ENCODE data around the gene USP12.
"Not testable (repeated sequence)": the region's sequence is repeated elsewhere in the genome, so short reads cannot be mapped to it uniquely, and the experiment has no call there.

Gene USP12

GRCh38 chr13:27073186-27073585 lies 98.4 kb downstream of the USP12 start:
- no peak for DNase-seq (ENCODE audit: low spot score)

DNA sequence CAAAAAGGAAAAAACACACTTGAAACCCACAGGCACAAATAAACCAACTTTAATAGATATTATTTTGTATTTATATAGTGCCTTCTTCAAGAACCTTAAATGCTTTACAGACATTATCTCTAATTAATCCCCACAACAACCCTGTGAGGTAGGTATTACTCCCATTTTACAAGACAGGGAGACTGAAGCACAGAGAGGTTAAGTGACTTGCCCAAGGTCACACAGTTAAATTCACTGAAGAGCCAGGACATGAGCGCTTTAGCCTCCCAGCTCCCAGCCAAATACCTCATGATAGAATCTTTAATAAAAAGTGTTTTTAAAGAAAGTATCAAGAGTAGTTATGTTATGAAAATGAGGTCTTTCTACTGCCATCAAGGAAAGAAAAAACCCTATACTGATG lies 105.5 kb downstream of the USP12 start:
- DNase-seq (ENCODE audit: low spot score), result not testable (repeated sequence)

GRCh38 chr13:27065582-27065981 lies 106.0 kb downstream of the USP12 start:
- DNase-seq (ENCODE audit: low spot score), result no peak

- DNase-seq (ENCODE audit: low spot score), result no peak
Observed at GRCh38 chr13:27064252-27064995, 107.2 kb downstream of the USP12 start.

GRCh38 chr13:27057817-27058216 lies 113.8 kb downstream of the USP12 start:
- no peak for DNase-seq (ENCODE audit: low spot score)

DNA sequence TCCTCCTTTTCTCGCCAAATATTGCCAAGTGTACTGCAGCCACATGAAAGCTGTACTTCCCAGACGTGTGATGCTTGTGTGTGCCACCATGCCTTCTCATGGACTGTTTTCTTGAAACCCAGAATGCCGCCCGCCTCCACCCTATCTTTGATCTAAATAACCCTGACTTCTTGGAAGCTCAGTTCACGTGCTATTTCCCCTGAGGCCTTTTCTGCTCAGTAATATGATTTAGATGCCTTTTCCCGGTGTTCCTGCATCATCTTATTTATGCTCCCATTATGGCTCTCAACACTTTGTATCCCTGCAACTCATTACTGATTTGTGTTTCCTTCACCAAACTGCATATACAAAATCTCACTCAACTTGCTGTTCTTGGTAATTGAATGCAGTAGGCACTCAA lies 116.1 kb downstream of the USP12 start:
- no peak for DNase-seq (ENCODE audit: low spot score)

- no peak for DNase-seq (ENCODE audit: low spot score)
Observed at GRCh38 chr13:27054760-27055159, 116.9 kb downstream of the USP12 start.

- DNase-seq (ENCODE audit: low spot score), result no peak
Observed at GRCh38 chr13:27053902-27054595, 117.6 kb downstream of the USP12 start.

- no peak for DNase-seq (ENCODE audit: low spot score)
Observed at GRCh38 chr13:27053210-27053884, 118.3 kb downstream of the USP12 start.

GRCh38 chr13:27052551-27053208 lies 118.9 kb downstream of the USP12 start:
- DNase-seq (ENCODE audit: low spot score), result no peak

- no peak for DNase-seq (ENCODE audit: low spot score)
Observed at GRCh38 chr13:27047081-27047480, 124.5 kb downstream of the USP12 start.

- no peak for DNase-seq (ENCODE audit: low spot score)
Observed at GRCh38 chr13:27044837-27045570, 126.6 kb downstream of the USP12 start.

DNA sequence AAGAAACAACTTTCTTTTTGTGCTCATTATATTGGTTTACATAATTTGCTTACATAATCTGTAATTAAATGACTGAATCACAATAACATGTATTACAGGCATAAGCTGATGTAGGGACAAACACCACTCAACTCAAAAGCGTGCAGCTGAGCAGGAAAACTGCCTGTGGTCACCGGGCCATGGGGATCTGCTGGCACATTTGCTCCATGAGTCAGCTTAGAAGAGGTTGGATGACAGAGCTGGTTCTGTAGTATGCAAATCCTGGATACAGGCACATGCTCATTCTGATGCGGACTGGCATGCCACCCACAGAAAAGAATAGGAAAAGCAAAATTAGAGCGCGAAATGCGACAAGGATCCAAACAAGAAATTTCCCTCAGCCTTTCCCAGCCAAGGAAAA lies 128.6 kb downstream of the USP12 start:
- peak; percentile 87 for DNase-seq (ENCODE audit: low spot score)

GRCh38 chr13:27041341-27041740 lies 130.3 kb downstream of the USP12 start:
- no peak for DNase-seq (ENCODE audit: low spot score)

GRCh38 chr13:27040826-27041108 lies 130.8 kb downstream of the USP12 start:
- DNase-seq (ENCODE audit: low spot score), result no peak

DNA sequence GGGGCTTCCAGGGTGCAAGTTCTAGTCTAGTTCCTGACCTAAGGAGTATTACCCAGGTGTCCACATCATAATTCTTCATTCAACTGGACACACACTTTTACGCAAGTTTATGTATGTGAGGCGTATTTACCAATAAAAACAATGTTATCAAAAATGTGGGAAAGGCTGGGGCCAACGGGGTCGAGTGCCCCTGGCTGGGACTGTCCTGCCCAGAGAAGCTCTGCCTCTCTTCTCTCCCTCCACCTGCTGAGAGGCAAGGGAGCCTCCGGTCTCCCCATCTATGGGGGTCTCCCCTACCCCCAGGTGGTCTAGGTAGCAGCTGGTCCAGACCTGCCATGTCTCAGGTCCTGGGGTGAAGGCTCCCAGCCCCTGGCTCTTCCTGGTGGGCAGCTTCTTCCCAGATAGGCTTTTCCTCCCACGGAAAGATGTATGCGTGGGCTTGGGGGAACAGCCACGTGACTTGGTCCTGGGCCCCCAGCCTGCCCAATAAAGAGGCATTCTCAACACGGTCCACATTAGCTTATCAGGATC lies 132.4 kb downstream of the USP12 start:
- DNase-seq (ENCODE audit: low spot score), result no peak

DNA sequence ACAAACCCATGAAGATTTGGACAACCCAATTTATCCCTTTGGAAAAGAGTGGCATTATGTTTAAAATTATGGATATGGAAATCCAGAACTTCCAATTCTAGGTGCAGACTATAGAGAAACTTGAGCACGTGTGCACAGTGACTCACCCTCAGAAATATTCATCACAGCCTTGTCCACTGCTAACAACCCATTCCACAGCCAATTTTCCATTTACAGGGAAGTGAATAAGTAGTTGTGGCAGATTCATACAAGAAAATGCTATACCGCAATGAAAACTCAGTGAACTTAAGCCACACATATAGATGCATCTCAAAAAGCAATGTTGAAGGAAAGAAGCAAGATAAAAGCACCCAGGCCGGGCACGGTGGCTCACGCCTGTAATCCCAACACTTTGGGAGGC lies 133.3 kb downstream of the USP12 start:
- DNase-seq (ENCODE audit: low spot score), result no peak

GRCh38 chr13:27037571-27037970 lies 134.0 kb downstream of the USP12 start:
- no peak for DNase-seq (ENCODE audit: low spot score)

DNA sequence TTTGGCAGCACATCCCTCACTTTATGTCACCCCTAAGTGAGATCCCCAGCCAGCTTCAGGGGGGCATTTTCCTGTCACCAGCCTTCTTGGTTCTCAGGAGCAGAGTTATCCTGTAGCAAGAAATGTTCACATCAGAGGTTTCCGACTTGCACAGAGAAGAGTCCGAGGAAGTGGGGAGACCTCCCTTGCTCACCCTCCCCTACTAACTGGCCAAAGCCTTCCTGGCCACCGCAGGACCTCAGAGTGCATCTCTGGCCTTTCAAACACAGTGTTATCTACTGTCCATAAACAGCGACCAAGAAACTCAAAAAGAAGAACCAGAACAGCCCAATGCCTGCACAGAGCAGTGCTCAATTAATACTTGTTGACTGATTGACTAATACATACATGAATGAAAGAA lies 134.4 kb downstream of the USP12 start:
- DNase-seq (ENCODE audit: low spot score), result no peak

- DNase-seq (ENCODE audit: low spot score), result no peak
Observed at GRCh38 chr13:27036236-27036981, 135.2 kb downstream of the USP12 start.

DNA sequence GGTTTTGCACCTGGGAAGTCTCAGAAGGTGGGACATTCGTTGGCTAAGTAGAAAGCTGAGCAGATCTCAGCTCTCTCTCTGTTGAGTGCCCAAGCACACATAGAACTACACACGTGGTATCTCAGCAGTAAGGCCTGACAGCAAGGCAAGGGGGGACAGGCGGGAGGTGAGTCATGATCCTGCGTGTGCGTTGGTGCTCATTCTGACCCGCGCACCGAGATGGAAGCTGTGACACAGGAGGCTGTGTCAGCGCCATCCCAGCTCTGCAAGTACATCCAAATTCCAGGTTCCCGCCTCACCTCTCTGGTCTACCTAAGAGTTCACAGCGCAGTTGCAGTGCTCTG lies 135.7 kb downstream of the USP12 start:
- no peak for DNase-seq (ENCODE audit: low spot score)
